GM12878 (cell line): ENCODE data around the gene KRTAP10-6. TPM values are rescaled to one million over a fixed set of nuclear protein-coding genes. Genes with fewer than 3 reads are reported as not detected.

ENCODE experiments used
- ATAC-seq: fragments of 200-7000 bp; cut with Tn5 transposase; 3 replicates; pipeline ENCODE4 v1.9.1; 2020; ENCODE audit warnings: mild to moderate bottlenecking, moderate library complexity
- BruUV-seq: library from RNA; stranded (reverse); fragments of 400-500 nt; replicated peaks from 2 replicates; lab custom pipeline; 2021; lab: Mats Ljungman, UMichigan
- CTCF ChIA-PET: fragments of 300-600 bp; sonication (Branson Sonifier 250); formaldehyde crosslinking; extraction: SDS; loops from one replicate; lab custom pipeline; 2021; ENCODE audit warnings: inconsistent platforms; lab: Yijun Ruan, JAX
- POLR2A ChIA-PET: fragments of 350-600 bp; formaldehyde crosslinking; extraction: SDS; loops from one replicate; lab custom pipeline; 2021; ENCODE audit warnings: inconsistent platforms; lab: Charles Lee
- RAD21 ChIA-PET: fragments of 300-600 bp; sonication (Branson Sonifier 250); formaldehyde crosslinking; loops from one replicate; lab custom pipeline; 2023; ENCODE audit warnings: antibody characterized with exemption; ENCODE audit not compliant: unreplicated experiment; lab: Charles Lee
- SMC1A ChIA-PET: fragments of 300-600 bp; sonication (Branson Sonifier 250); formaldehyde crosslinking; loops from one replicate; lab custom pipeline; 2023; ENCODE audit not compliant: unreplicated experiment, uncharacterized antibody; lab: Charles Lee
- DNase-seq: peaks from one replicate; pipeline ENCODE4 v3.0.0-alpha.2; 2011; ENCODE audit warnings: low read depth, low spot score
- FAIRE-seq: peaks from 3 replicates; lab custom pipeline; 2011; peaks lifted over from hg19 to GRCh38; lab: Jason Lieb, UNC
- H2AFZ ChIP-seq: 2 replicates; pipeline ENCODE4 v1.6.0; 2011; ENCODE audit warnings: low read depth, low read length, control low read depth; ENCODE audit not compliant: control insufficient read depth
- H3K27ac ChIP-seq: 2 replicates; pipeline ENCODE4 v1.5.1; 2011; ENCODE audit warnings: control low read depth; ENCODE audit not compliant: control insufficient read depth, insufficient read depth
- H3K27me3 ChIP-seq, 2 experiments: replicated peaks in 1 of 2; 2 replicates each; pipeline versions ENCODE4 v1.6.0 to v1.6.1; 2011; ENCODE audit warnings: low read length in 1 of 2; ENCODE audit not compliant: control insufficient read depth in 2 of 2, insufficient read depth in 2 of 2
- H3K36me3 ChIP-seq, 2 experiments: 2 replicates each; pipeline ENCODE4 v1.5.1; 2011; ENCODE audit warnings: low read length in 1 of 2; ENCODE audit not compliant: control insufficient read depth in 2 of 2, insufficient read depth in 2 of 2
- H3K4me1 ChIP-seq: 2 replicates; pipeline ENCODE4 v1.6.1; 2011; ENCODE audit warnings: mild to moderate bottlenecking, low read length, moderate library complexity, mixed read lengths; ENCODE audit not compliant: control insufficient read depth, insufficient read depth
- H3K4me2 ChIP-seq: 2 replicates; pipeline ENCODE4 v1.6.0; 2011; ENCODE audit warnings: control low read depth; ENCODE audit not compliant: control insufficient read depth, insufficient read depth
- H3K4me3 ChIP-seq: fragments of 200-600 bp; sonication (generic); 2 replicates; pipeline ENCODE4 v1.5.1; 2016
- H3K79me2 ChIP-seq: 2 replicates; pipeline ENCODE4 v1.6.0; 2011; ENCODE audit warnings: low read length; ENCODE audit not compliant: control insufficient read depth, insufficient read depth
- H3K9ac ChIP-seq: 2 replicates; pipeline ENCODE4 v1.8.0; 2011; ENCODE audit warnings: low read length, control low read depth, mixed read lengths; ENCODE audit not compliant: control insufficient read depth, insufficient read depth
- H3K9me3 ChIP-seq: replicated peaks from 3 replicates; pipeline ENCODE4 v1.5.1; 2011; ENCODE audit warnings: mild to moderate bottlenecking, low read length; ENCODE audit not compliant: control insufficient read depth, insufficient read depth
- H4K20me1 ChIP-seq: 2 replicates; pipeline ENCODE4 v1.6.0; 2011; ENCODE audit not compliant: control insufficient read depth, insufficient read depth
- CBX3 ChIP-seq: fragments of 200-600 bp; sonication (generic); IDR thresholded peaks from 2 replicates; pipeline ENCODE4 v1.6.1; 2016; ENCODE audit warnings: low read depth, borderline replicate concordance
- JUNB ChIP-seq: IDR thresholded peaks from 2 replicates; pipeline ENCODE4 v1.6.1; 2016; ENCODE audit warnings: antibody characterized with exemption, mild to moderate bottlenecking
- MXI1 ChIP-seq: fragments of 150-350 bp; IDR thresholded peaks from 2 replicates; pipeline ENCODE4 v1.6.1; 2011; ENCODE audit warnings: low read depth, mild to moderate bottlenecking, inconsistent platforms, low read length, improper control_type of control experiment
- PRDM15 ChIP-seq: fragments of 450-650 bp; formaldehyde crosslinking; IDR thresholded peaks from 2 replicates; pipeline ENCODE4 v1.4.0; 2020; ENCODE audit warnings: mild to moderate bottlenecking, moderate library complexity
- RCOR1 ChIP-seq: conservative IDR thresholded peaks from 2 replicates; pipeline ENCODE4 v1.6.1; 2012; ENCODE audit warnings: low read depth, low read length, improper control_type of control experiment
- SUPT20H ChIP-seq: IDR thresholded peaks from 2 replicates; pipeline ENCODE4 v1.6.1; 2011; ENCODE audit warnings: low read depth, mild to moderate bottlenecking, low read length, moderate library complexity, borderline replicate concordance; ENCODE audit not compliant: control insufficient read depth
- ZSCAN29 ChIP-seq: fragments of 450-650 bp; IDR thresholded peaks from 2 replicates; pipeline ENCODE4 v1.6.1; 2017; ENCODE audit warnings: mild to moderate bottlenecking, moderate library complexity
- ZZZ3 ChIP-seq: IDR thresholded peaks from 2 replicates; pipeline ENCODE4 v1.6.1; 2011; ENCODE audit warnings: low read depth; ENCODE audit not compliant: control insufficient read depth, insufficient read length
- WGBS: methylation state at CpG from one replicate; pipeline ENCODE4 v1.1.6; 2016; ENCODE audit warnings: low lambda C conversion rate; ENCODE audit not compliant: insufficient replicate concordance, insufficient coverage; ENCODE audit errors: missing lambda C conversion rate; 5-methylcytosine and 5-hydroxymethylcytosine counted together
- in situ Hi-C: fragments of 300-500 bp; cut with MboI; formaldehyde crosslinking; loops from 9 replicates; pipeline ENCODE4 v1.14.3; 2018; ENCODE audit warnings: mixed read lengths
- intact Hi-C: fragments of 100-400 bp; cut with micrococcal nuclease; formaldehyde crosslinking; loops from one replicate; pipeline ENCODE4 v1.14.2; 2022; ENCODE audit not compliant: unreplicated experiment
- polyA plus RNA-seq, 11 experiments: library from polyadenylated mRNA; depleted of rRNA in 4 of 11; unstranded in 6 of 11; stranded (reverse) in 5 of 11; fragments of >200 nt; fragmentation: Nextera tagmentation in 4 of 11; fragmentation: Illumina TruSeq in 1 of 11; extraction: Ambion mirVana in 4 of 11; extraction: Trizol in 1 of 11; gene quantifications; 1 replicate in 1 of 11; 2 replicates in 10 of 11; pipeline versions ENCODE4 v1.2.1 to v1.2.3, GENCODE V29; 2011 to 2016; ENCODE audit warnings: inconsistent platforms in 2 of 11, missing spikeins in 2 of 11, low read depth in 1 of 11
- total RNA-seq, 4 experiments: library from RNA; depleted of rRNA in 3 of 4; stranded (reverse); fragments of >200 nt in 3 of 4; fragmentation: Illumina TruSeq in 1 of 4; extraction: Trizol in 1 of 4; gene quantifications; 2 replicates each; pipeline versions ENCODE4 v1.2.1 to v1.2.3, GENCODE V29; 2013 to 2021

The KRTAP10-6 gene
- total and polyA plus RNA-seq, 10 of the 15 experiments (the other 5 are each of a cell fraction or from before 2014, with no cell fraction given), result not detected

DNA sequence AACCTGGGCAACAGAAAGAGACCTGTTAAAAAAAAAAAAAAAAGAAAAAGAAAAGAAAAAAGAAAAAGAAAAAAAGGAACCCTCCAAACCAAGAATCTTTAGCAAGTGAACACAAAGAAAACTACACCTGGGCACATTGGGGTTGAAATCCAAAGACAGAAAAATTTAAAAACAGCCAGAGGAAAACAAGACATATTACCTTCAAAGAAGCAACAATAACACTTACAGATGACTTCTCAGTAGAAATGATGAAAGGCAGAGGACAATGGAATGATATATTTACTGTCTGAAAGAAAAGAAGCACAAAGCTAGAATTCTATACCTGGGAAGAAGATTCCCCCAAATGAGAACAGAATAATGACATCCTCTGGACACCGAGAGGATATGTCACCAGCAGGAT is 49.6 kb downstream of the KRTAP10-6 start:
- intact Hi-C loops (no loop called here), in situ Hi-C loops (no loop called here)
- whole genome bisulfite sequencing, result 0% methylated on average over 1 of the region's 1 CpG
- RAD21 ChIA-PET, result no interaction called here
- no peak overlapping the region for H2AFZ ChIP-seq
- TF ChIP-seq CBX3 (no peak), RCOR1 (no peak), ZSCAN29 (no peak), JUNB (no peak), ZZZ3 (no peak), MXI1 (no peak), SUPT20H (no peak), PRDM15 (CRISPR knock-in tag) (no peak)
- CTCF ChIA-PET, result no interaction called here
- H3K79me2 ChIP-seq, result no peaks in the 10 kb centered on the region
- SMC1A ChIA-PET, result no interaction called here
- no TSS peak for BruUV-seq
- FAIRE-seq (no peak), DNase-seq (no peak), ATAC-seq (no peak)
- H3K27me3 ChIP-seq, result no peaks in the 10 kb centered on the region
- H3K4me2 ChIP-seq, result no peak overlapping the region
- POLR2A ChIA-PET, result no interaction called here
- H3K27ac ChIP-seq, result no peak overlapping the region
- no peak overlapping the region for H3K4me3 ChIP-seq
- H3K9ac ChIP-seq, result no peak overlapping the region
- H3K9me3 ChIP-seq, result no peaks in the 10 kb centered on the region; the same call in 2 of the 3 replicates
- no peaks in the 10 kb centered on the region for H3K4me1 ChIP-seq
- no peaks in the 10 kb centered on the region for H4K20me1 ChIP-seq
- H3K36me3 ChIP-seq, result no peaks in the 10 kb centered on the region

Other genes starting within 250 kb of the KRTAP10-6 start
Only the 7 nearest of the 20 such genes appear.
- gene KRTAP10-2, start 41.0 kb downstream of the KRTAP10-6 start, total RNA-seq (2014; rRNA removed), result not detected in 2 replicates
- gene KRTAP10-2, start 41.0 kb downstream of the KRTAP10-6 start, total RNA-seq (2014; rRNA removed; fragmentation: Illumina TruSeq; extraction: Trizol), result not detected in 2 replicates
- not detected in 2 replicates for gene KRTAP10-2, start 41.0 kb downstream of the KRTAP10-6 start, total RNA-seq (2021)
- gene KRTAP10-2, start 41.0 kb downstream of the KRTAP10-6 start, polyA plus RNA-seq (2011; rRNA removed), result not detected in 2 replicates
- gene KRTAP10-2, start 41.0 kb downstream of the KRTAP10-6 start, polyA plus RNA-seq (2014; fragmentation: Illumina TruSeq; extraction: Trizol), result not detected in 2 replicates
- not detected for gene KRTAP10-2, start 41.0 kb downstream of the KRTAP10-6 start, polyA plus RNA-seq (2014; fragmentation: Nextera tagmentation; extraction: Ambion mirVana)
- not detected in 2 replicates for gene KRTAP10-2, start 41.0 kb downstream of the KRTAP10-6 start, polyA plus RNA-seq (2014; rRNA removed)
- not detected for gene KRTAP10-2, start 41.0 kb downstream of the KRTAP10-6 start, polyA plus RNA-seq (2016; fragmentation: Nextera tagmentation; extraction: Ambion mirVana)
- gene KRTAP10-3, start 33.7 kb downstream of the KRTAP10-6 start, total RNA-seq (2014; rRNA removed), result not detected in 2 replicates
- gene KRTAP10-3, start 33.7 kb downstream of the KRTAP10-6 start, total RNA-seq (2014; rRNA removed; fragmentation: Illumina TruSeq; extraction: Trizol), result not detected in 2 replicates
- gene KRTAP10-3, start 33.7 kb downstream of the KRTAP10-6 start, total RNA-seq (2021), result not detected in 2 replicates
- gene KRTAP10-3, start 33.7 kb downstream of the KRTAP10-6 start, polyA plus RNA-seq (2011; rRNA removed), result not detected in 2 replicates
- gene KRTAP10-3, start 33.7 kb downstream of the KRTAP10-6 start, polyA plus RNA-seq (2014; fragmentation: Illumina TruSeq; extraction: Trizol), result not detected in 2 replicates
- not detected for gene KRTAP10-3, start 33.7 kb downstream of the KRTAP10-6 start, polyA plus RNA-seq (2014; fragmentation: Nextera tagmentation; extraction: Ambion mirVana)
- gene KRTAP10-3, start 33.7 kb downstream of the KRTAP10-6 start, polyA plus RNA-seq (2014; rRNA removed), result not detected in 2 replicates
- not detected for gene KRTAP10-3, start 33.7 kb downstream of the KRTAP10-6 start, polyA plus RNA-seq (2016; fragmentation: Nextera tagmentation; extraction: Ambion mirVana)
- gene KRTAP10-4, start 18.8 kb downstream of the KRTAP10-6 start, total RNA-seq (2014; rRNA removed), result not detected in 2 replicates
- gene KRTAP10-4, start 18.8 kb downstream of the KRTAP10-6 start, total RNA-seq (2014; rRNA removed; fragmentation: Illumina TruSeq; extraction: Trizol), result not detected in 2 replicates
- gene KRTAP10-4, start 18.8 kb downstream of the KRTAP10-6 start, total RNA-seq (2021), result not detected in 2 replicates
- not detected in 2 replicates for gene KRTAP10-4, start 18.8 kb downstream of the KRTAP10-6 start, polyA plus RNA-seq (2011; rRNA removed)
- gene KRTAP10-4, start 18.8 kb downstream of the KRTAP10-6 start, polyA plus RNA-seq (2014; fragmentation: Illumina TruSeq; extraction: Trizol), result not detected in 2 replicates
- not detected for gene KRTAP10-4, start 18.8 kb downstream of the KRTAP10-6 start, polyA plus RNA-seq (2014; fragmentation: Nextera tagmentation; extraction: Ambion mirVana)
- gene KRTAP10-4, start 18.8 kb downstream of the KRTAP10-6 start, polyA plus RNA-seq (2014; rRNA removed), result not detected in 2 replicates
- not detected for gene KRTAP10-4, start 18.8 kb downstream of the KRTAP10-6 start, polyA plus RNA-seq (2016; fragmentation: Nextera tagmentation; extraction: Ambion mirVana)
- not detected in 2 replicates for gene KRTAP10-5, start 11.9 kb downstream of the KRTAP10-6 start, total RNA-seq (2014; rRNA removed)
- not detected in 2 replicates for gene KRTAP10-5, start 11.9 kb downstream of the KRTAP10-6 start, total RNA-seq (2014; rRNA removed; fragmentation: Illumina TruSeq; extraction: Trizol)
- gene KRTAP10-5, start 11.9 kb downstream of the KRTAP10-6 start, total RNA-seq (2021), result not detected in 2 replicates
- gene KRTAP10-5, start 11.9 kb downstream of the KRTAP10-6 start, polyA plus RNA-seq (2011; rRNA removed), result not detected in 2 replicates
- not detected in 2 replicates for gene KRTAP10-5, start 11.9 kb downstream of the KRTAP10-6 start, polyA plus RNA-seq (2014; fragmentation: Illumina TruSeq; extraction: Trizol)
- gene KRTAP10-5, start 11.9 kb downstream of the KRTAP10-6 start, polyA plus RNA-seq (2014; fragmentation: Nextera tagmentation; extraction: Ambion mirVana), result not detected
- gene KRTAP10-5, start 11.9 kb downstream of the KRTAP10-6 start, polyA plus RNA-seq (2014; rRNA removed), result not detected in 2 replicates
- not detected for gene KRTAP10-5, start 11.9 kb downstream of the KRTAP10-6 start, polyA plus RNA-seq (2016; fragmentation: Nextera tagmentation; extraction: Ambion mirVana)
- not detected in 2 replicates for gene KRTAP10-7, start 8.1 kb upstream of the KRTAP10-6 start, total RNA-seq (2014; rRNA removed)
- gene KRTAP10-7, start 8.1 kb upstream of the KRTAP10-6 start, total RNA-seq (2014; rRNA removed; fragmentation: Illumina TruSeq; extraction: Trizol), result not detected in 2 replicates
- not detected in 2 replicates for gene KRTAP10-7, start 8.1 kb upstream of the KRTAP10-6 start, total RNA-seq (2021)
- not detected in 2 replicates for gene KRTAP10-7, start 8.1 kb upstream of the KRTAP10-6 start, polyA plus RNA-seq (2011; rRNA removed)
- gene KRTAP10-7, start 8.1 kb upstream of the KRTAP10-6 start, polyA plus RNA-seq (2014; fragmentation: Illumina TruSeq; extraction: Trizol), result not detected in 2 replicates
- not detected for gene KRTAP10-7, start 8.1 kb upstream of the KRTAP10-6 start, polyA plus RNA-seq (2014; fragmentation: Nextera tagmentation; extraction: Ambion mirVana)
- gene KRTAP10-7, start 8.1 kb upstream of the KRTAP10-6 start, polyA plus RNA-seq (2014; rRNA removed), result not detected in 2 replicates
- gene KRTAP10-7, start 8.1 kb upstream of the KRTAP10-6 start, polyA plus RNA-seq (2016; fragmentation: Nextera tagmentation; extraction: Ambion mirVana), result not detected
- gene KRTAP10-8, start 19.6 kb upstream of the KRTAP10-6 start, total RNA-seq (2014; rRNA removed), result not detected in 2 replicates
- not detected in 2 replicates for gene KRTAP10-8, start 19.6 kb upstream of the KRTAP10-6 start, total RNA-seq (2014; rRNA removed; fragmentation: Illumina TruSeq; extraction: Trizol)
- gene KRTAP10-8, start 19.6 kb upstream of the KRTAP10-6 start, total RNA-seq (2021), result not detected in 2 replicates
- gene KRTAP10-8, start 19.6 kb upstream of the KRTAP10-6 start, polyA plus RNA-seq (2011; rRNA removed), result not detected in 2 replicates
- not detected in 2 replicates for gene KRTAP10-8, start 19.6 kb upstream of the KRTAP10-6 start, polyA plus RNA-seq (2014; fragmentation: Illumina TruSeq; extraction: Trizol)
- not detected for gene KRTAP10-8, start 19.6 kb upstream of the KRTAP10-6 start, polyA plus RNA-seq (2014; fragmentation: Nextera tagmentation; extraction: Ambion mirVana)
- gene KRTAP10-8, start 19.6 kb upstream of the KRTAP10-6 start, polyA plus RNA-seq (2014; rRNA removed), result not detected in 2 replicates
- gene KRTAP10-8, start 19.6 kb upstream of the KRTAP10-6 start, polyA plus RNA-seq (2016; fragmentation: Nextera tagmentation; extraction: Ambion mirVana), result not detected
- gene KRTAP10-9, start 34.6 kb upstream of the KRTAP10-6 start, total RNA-seq (2014; rRNA removed), result not detected in 2 replicates
- not detected in 2 replicates for gene KRTAP10-9, start 34.6 kb upstream of the KRTAP10-6 start, total RNA-seq (2014; rRNA removed; fragmentation: Illumina TruSeq; extraction: Trizol)
- not detected in 2 replicates for gene KRTAP10-9, start 34.6 kb upstream of the KRTAP10-6 start, total RNA-seq (2021)
- gene KRTAP10-9, start 34.6 kb upstream of the KRTAP10-6 start, polyA plus RNA-seq (2011; rRNA removed), result not detected in 2 replicates
- gene KRTAP10-9, start 34.6 kb upstream of the KRTAP10-6 start, polyA plus RNA-seq (2014; fragmentation: Illumina TruSeq; extraction: Trizol), result not detected in 2 replicates
- not detected for gene KRTAP10-9, start 34.6 kb upstream of the KRTAP10-6 start, polyA plus RNA-seq (2014; fragmentation: Nextera tagmentation; extraction: Ambion mirVana)
- gene KRTAP10-9, start 34.6 kb upstream of the KRTAP10-6 start, polyA plus RNA-seq (2014; rRNA removed), result not detected in 2 replicates
- gene KRTAP10-9, start 34.6 kb upstream of the KRTAP10-6 start, polyA plus RNA-seq (2016; fragmentation: Nextera tagmentation; extraction: Ambion mirVana), result not detected